ENCODE measurements around the gene OTOGL.

OTOGL gene

DNA sequence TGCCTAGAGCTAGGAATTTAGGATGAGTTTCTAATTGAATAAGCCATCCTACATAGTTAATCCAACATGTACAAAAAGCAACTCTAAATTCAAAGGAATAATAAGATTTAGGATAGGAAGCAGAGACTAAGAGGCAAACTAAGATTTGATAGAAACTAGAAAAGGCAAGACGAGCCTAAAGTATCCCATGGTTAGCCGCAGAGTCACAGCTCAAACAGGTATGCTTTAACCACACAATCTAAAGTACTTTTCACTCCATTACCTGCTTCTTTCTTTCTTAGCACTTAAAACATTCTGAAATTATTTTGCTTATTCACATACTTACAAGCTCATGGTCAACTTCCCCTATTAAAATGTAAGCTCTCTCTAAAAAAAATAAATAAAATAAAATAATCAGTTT lies 51.8 kb downstream of the OTOGL start:
- Histone ChIP-seq H3K4me1 (ENCODE audit: insufficient read depth, low read length, poor library complexity, severe bottlenecking) (no peaks in the 10 kb centered on the region), H3K9ac (ENCODE audit: low read depth, low read length, poor library complexity, severe bottlenecking) (no peak overlapping the region)

GRCh38 chr12:80154261-80154660 lies 54.9 kb downstream of the OTOGL start:
- Histone ChIP-seq H2AFZ (ENCODE audit: low read length) (no peak overlapping the region), H3K4me3 (ENCODE audit: low read length, poor library complexity, severe bottlenecking) (no peak overlapping the region), H3K9ac (ENCODE audit: low read depth, low read length, poor library complexity, severe bottlenecking) (no peak overlapping the region), H3K9me3 (ENCODE audit: insufficient read depth, low read depth, low read length) (no peaks in the 10 kb centered on the region), H3K4me2 (ENCODE audit: low read depth, low read length, poor library complexity, severe bottlenecking) (no peak overlapping the region), H3K9me2 (replicated peaks; ENCODE audit: low read depth, low read length) (no peaks in the 10 kb centered on the region), H3K36me3 (ENCODE audit: insufficient read depth, low read length) (no peaks in the 10 kb centered on the region), H3F3A (ENCODE audit: low read depth) (no peaks in the 10 kb centered on the region), H4K20me1 (ENCODE audit: insufficient read depth, low read length, poor library complexity, severe bottlenecking) (no peaks in the 10 kb centered on the region), H3K27me3 (ENCODE audit: insufficient read depth, low read length, poor library complexity, severe bottlenecking) (no peaks in the 10 kb centered on the region), H3K79me2 (ENCODE audit: insufficient read depth, low read length) (no peaks in the 10 kb centered on the region), H3K4me1 (ENCODE audit: insufficient read depth, low read length, poor library complexity, severe bottlenecking) (no peaks in the 10 kb centered on the region)
- TF ChIP-seq, protein P1, sequence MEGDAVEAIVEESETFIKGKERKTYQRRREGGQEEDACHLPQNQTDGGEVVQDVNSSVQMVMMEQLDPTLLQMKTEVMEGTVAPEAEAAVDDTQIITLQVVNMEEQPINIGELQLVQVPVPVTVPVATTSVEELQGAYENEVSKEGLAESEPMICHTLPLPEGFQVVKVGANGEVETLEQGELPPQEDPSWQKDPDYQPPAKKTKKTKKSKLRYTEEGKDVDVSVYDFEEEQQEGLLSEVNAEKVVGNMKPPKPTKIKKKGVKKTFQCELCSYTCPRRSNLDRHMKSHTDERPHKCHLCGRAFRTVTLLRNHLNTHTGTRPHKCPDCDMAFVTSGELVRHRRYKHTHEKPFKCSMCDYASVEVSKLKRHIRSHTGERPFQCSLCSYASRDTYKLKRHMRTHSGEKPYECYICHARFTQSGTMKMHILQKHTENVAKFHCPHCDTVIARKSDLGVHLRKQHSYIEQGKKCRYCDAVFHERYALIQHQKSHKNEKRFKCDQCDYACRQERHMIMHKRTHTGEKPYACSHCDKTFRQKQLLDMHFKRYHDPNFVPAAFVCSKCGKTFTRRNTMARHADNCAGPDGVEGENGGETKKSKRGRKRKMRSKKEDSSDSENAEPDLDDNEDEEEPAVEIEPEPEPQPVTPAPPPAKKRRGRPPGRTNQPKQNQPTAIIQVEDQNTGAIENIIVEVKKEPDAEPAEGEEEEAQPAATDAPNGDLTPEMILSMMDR (conservative IDR thresholded peaks at IDR 0.05; ENCODE audit: low read length) = no peak
- TF ChIP-seq EZH2phosphoT487 (IDR thresholded peaks at IDR 0.05; ENCODE audit: borderline replicate concordance) = no peak

More for the DNA sequence above, 51.8 kb downstream of the OTOGL start:
- no peak overlapping the region for H3K4me2 ChIP-seq (ENCODE audit: low read depth, low read length, poor library complexity, severe bottlenecking)
- no peaks in the 10 kb centered on the region for H3K36me3 ChIP-seq (ENCODE audit: insufficient read depth, low read length)
- no peaks in the 10 kb centered on the region for H4K20me1 ChIP-seq (ENCODE audit: insufficient read depth, low read length, poor library complexity, severe bottlenecking)
- no peaks in the 10 kb centered on the region for H3K79me2 ChIP-seq (ENCODE audit: insufficient read depth, low read length)
- TF ChIP-seq EZH2phosphoT487 (IDR thresholded peaks at IDR 0.05; ENCODE audit: borderline replicate concordance) = no peak
- TF ChIP-seq, protein P1 (conservative IDR thresholded peaks at IDR 0.05; ENCODE audit: low read length) = no peak
- H3K9me3 ChIP-seq (ENCODE audit: insufficient read depth, low read depth, low read length) = no peaks in the 10 kb centered on the region
- H3K4me3 ChIP-seq (ENCODE audit: low read length, poor library complexity, severe bottlenecking) = no peak overlapping the region
- H3F3A ChIP-seq (ENCODE audit: low read depth) = no peaks in the 10 kb centered on the region
- no peaks in the 10 kb centered on the region for H3K27me3 ChIP-seq (ENCODE audit: insufficient read depth, low read length, poor library complexity, severe bottlenecking)
- no peaks in the 10 kb centered on the region for H3K9me2 ChIP-seq (replicated peaks; ENCODE audit: low read depth, low read length)
- H2AFZ ChIP-seq (ENCODE audit: low read length) = no peak overlapping the region

GRCh38 chr12:80156306-80156705 lies 57.0 kb downstream of the OTOGL start:
- Histone ChIP-seq H3K36me3 (ENCODE audit: insufficient read depth, low read length) (no peaks in the 10 kb centered on the region), H2AFZ (ENCODE audit: low read length) (no peak overlapping the region), H3F3A (ENCODE audit: low read depth) (no peaks in the 10 kb centered on the region), H3K4me1 (ENCODE audit: insufficient read depth, low read length, poor library complexity, severe bottlenecking) (no peaks in the 10 kb centered on the region), H3K4me3 (ENCODE audit: low read length, poor library complexity, severe bottlenecking) (no peak overlapping the region), H3K79me2 (ENCODE audit: insufficient read depth, low read length) (no peaks in the 10 kb centered on the region), H4K20me1 (ENCODE audit: insufficient read depth, low read length, poor library complexity, severe bottlenecking) (no peaks in the 10 kb centered on the region), H3K9me3 (ENCODE audit: insufficient read depth, low read depth, low read length) (no peaks in the 10 kb centered on the region), H3K9ac (ENCODE audit: low read depth, low read length, poor library complexity, severe bottlenecking) (no peak overlapping the region), H3K4me2 (ENCODE audit: low read depth, low read length, poor library complexity, severe bottlenecking) (no peak overlapping the region), H3K9me2 (replicated peaks; ENCODE audit: low read depth, low read length) (no peaks in the 10 kb centered on the region), H3K27me3 (ENCODE audit: insufficient read depth, low read length, poor library complexity, severe bottlenecking) (no peaks in the 10 kb centered on the region)
- TF ChIP-seq, protein P1 (conservative IDR thresholded peaks at IDR 0.05; ENCODE audit: low read length) = no peak
- no peak for TF ChIP-seq EZH2phosphoT487 (IDR thresholded peaks at IDR 0.05; ENCODE audit: borderline replicate concordance)
